SIG-M5 treated with dmso at 0.1 percent for 504 hours (cell line): Measurements from ENCODE around the gene NABP1.
A peak's percentile ranks its signal among the peaks of the same experiment; 100 is the strongest.

Experiments used
- DNase-seq: peaks from one replicate; lab custom pipeline; 2025; ENCODE audit not compliant: unreplicated experiment; lab: John Stamatoyannopoulos, UW

The NABP1 gene

DNA sequence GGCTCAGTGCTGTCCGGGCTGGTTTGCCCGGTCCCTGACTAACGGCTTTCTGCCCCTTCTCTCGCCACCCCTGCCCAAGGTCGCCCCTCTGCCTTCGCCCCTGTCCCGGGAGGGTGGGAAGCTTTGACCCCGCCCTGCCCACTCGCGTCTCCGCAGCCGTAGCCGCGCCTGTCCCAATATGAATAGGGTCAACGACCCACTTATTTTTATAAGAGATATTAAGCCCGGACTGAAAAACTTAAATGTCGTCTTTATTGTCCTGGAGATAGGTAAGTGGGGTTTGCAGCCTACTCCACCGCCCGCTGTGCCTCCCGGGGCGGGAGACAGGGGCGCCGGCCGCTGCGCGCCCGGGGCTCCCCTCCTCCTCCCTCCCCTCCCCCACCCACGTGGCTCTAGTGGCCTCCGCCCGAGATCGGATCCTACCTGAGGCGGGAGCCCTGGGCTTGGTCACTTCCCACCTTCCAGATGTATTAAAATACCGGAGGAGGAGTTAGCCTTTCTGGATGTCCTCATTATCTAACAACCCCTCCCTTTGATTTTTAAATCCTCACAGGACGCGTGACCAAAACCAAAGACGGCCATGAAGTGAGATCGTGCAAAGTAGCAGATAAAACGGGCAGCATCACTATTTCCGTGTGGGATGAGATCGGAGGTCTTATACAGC is 633 bp downstream of the NABP1 start:
- DNase-seq, result peak; percentile 40

DNA sequence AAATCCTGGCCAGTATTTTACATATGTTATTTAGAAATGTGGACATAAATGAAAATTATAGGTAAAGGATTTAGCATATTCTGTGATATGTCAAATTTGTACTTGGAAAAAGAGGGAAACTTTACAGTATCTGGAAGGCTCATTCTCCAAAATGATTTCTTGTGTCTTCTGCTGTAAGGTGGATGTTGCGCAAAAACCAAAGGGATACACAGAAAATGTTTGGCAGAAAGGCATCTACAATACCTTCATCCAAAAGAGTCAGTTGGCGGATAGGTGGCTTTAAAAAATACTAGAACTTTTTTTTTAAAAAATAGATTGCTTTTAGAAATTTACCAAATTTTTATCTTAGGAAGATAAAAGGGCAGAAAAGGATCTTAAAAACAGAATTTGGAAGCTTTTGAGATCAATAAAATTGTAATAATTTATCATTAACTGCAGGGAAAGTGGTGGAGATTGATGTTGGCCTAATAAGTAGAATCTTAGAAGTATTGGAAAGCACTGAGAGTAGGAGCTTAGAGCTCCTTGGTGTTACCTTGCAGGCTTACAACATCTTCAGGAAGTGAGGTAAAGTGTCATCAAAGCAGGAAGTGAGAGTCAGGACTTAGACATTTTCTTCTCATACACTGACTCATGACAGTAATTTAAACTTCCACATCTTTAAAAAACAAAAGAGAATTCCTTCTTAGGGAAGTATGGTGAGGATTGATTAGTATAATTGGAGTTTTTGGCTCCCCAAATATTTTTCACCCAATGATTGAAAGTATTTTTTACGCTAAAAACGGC is 2.1 kb downstream of the NABP1 start:
- DNase-seq, result peak; percentile 88

DNA sequence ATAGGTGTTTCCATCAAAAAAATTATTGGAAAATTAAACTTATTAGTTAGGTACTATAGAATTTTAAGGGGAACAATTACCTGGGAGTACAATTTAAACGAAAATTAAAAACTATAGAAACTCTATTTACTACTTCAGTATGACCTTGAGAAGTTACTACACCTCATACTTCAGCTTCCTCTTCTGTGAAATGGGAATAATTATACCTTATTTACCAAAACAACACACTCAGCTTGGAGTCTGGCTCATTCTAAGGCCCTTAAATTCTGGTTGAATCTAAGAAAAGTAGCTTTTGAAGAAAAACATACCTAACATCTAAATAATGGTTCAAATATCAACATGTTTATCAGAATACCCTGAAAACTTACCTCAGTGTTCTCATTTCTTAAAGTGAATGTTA is 2.7 kb downstream of the NABP1 start:
- DNase-seq, result no peak

DNA sequence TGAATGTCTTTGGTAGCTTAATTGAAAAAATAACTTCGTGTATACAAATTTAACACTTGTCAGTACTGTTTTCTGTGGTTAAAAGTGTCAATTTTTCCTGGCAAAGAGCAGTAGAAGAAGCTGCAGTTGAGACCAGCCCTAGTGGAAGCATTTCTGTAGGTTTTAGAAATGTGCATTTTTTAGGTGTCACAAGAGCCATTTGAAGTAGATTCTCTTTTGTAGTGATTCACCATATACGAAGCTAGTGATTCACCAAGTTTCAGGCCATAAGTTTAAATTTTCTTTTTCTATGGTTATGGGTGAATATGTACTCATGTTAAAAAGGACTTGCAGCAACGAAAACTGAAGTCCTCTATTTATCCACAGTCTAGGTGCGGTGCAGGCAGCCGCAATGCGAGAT is 4.2 kb downstream of the NABP1 start:
- no peak for DNase-seq

DNA sequence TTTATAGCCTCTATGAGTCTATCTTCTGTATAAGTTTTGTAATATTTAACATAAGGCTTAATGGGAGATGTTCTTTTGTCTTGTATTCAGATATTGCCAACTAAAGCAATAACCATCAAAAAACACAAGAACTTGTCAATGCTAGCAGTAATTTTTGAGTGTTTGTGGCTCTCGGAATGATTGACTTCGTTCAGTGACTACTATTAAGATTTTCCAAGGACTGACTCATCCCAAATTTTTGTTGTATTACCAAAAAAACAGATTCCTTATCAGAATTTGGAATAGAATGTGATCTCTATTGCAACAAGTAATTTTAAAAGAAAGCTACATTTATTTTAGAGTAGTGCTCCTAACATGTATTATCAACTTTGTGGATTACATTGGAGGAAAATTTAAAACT is 8.1 kb downstream of the NABP1 start:
- DNase-seq, result no peak

DNA sequence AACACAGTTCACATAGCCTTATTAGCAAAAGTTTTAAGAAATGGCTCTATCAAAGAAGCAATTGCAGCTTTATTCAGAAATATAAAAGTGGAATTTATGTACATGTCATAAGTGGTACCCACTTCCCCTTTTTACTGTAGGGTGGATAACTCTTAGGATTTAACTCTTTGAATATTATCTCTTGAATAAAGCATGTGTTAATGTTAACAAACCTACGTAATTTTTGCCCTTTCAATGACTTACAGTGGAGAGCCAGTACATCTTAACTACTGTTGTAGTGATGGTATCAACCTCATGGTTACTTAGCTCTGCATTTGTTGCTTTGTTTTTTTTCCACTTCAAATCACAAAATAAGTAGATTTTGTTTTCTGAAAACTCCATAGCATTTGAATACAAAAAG is 8.8 kb downstream of the NABP1 start:
- DNase-seq, result peak; percentile 11

DNA sequence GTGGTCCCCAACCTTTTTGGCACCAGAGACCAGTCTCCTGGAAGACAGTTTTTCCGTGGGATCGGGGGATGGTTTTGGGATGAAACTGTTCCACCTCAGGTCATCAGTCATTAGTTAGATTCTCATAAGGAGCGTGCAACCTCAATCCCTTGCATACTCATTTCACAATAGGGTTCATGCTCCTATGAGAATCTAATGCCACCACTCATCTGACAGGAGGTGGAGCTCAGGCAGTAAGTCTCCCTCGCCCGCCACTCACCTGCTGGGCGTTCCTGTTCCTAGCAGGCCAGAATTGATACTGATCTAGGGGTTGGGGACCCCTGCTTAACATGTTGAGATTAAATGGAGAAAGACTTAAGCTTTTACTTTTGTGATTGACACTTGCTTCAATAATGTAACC is 9.9 kb downstream of the NABP1 start:
- no peak for DNase-seq

DNA sequence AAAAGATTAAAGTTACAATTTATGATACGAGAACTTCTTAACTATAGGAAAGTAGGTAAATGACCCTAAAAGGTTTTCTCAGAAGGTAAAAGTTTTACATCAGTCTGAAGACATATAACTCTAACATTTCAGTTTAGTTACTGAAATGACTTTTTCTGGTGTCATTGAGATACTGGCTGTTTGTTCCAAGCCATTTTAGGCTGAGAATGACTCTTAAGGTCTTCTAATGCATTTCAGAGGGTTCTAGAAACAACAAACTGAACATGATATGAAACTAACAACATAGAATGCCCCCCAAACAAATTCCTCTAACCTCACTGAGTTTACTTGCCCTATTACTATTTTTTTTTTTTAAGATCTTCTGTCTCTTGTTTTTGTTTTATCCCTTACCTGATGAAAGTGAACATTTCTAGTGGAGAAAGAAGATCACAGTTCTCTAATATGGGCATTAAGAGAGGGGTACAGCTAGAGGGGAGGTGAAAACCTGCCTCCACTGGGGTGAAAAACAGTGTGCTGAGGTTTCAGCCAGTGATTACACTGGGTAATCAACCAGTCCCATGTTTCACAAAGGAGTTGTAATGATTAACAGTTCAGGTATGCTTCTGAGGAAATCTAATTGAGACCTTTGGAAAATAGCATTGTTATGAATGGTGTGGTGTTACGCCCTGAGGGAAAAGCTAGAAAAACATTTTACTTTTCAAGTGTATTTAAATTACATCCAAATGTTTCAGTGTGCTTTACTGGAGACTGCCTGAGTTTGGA is 11.2 kb downstream of the NABP1 start:
- no peak for DNase-seq

DNA sequence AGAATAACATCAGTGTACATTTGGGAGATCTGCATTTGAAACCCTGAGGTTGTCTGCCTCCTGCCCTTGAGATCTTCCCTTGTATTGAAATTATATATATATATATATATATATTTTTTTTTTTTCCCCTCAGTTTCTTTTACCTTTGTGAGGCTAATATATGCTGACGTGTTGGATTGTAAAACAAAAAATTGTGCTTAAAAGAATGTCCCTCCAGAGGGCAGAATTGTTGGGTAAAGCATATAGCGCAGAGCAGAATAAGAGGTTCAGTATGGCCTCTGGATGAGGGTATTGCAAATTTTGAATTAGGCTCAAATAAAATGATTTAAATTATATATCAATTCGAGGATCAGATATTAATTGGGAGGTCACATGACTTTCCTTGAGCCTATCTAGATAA is 12.4 kb downstream of the NABP1 start:
- DNase-seq, result peak; percentile 21

DNA sequence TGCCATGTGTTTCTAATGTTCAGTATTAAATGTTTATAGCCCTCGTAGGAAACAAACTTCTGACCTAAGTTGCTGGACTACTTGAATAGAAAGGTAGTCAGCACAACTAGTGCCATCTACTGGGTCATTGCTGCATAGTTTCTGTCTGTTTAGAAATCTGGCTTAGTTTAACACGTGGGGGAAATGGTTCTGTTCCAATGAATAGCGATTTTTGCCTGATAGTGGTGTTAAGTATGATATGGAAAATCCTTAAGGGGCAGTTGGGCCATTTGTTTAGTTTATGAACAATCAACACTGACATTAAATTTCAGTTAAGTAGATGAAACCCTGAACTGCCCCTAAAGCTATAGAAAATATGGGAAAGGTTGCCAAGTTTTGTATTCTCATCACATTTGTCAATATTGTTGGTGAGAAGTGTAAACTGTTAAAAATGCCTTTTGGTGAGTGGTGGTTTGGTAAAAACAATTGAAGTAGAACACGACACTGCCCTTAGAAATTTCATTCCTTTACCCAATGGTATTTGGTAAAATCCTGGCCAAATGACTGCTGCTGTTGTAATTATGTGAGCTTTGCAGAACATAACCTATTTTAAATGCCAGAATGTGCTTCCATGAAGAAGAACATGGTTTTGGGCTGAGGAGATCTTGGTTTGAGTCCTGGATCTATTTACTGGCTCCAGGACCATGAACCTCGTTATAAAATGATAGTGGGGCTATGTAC is 13.2 kb downstream of the NABP1 start:
- peak; percentile 72 for DNase-seq

DNA sequence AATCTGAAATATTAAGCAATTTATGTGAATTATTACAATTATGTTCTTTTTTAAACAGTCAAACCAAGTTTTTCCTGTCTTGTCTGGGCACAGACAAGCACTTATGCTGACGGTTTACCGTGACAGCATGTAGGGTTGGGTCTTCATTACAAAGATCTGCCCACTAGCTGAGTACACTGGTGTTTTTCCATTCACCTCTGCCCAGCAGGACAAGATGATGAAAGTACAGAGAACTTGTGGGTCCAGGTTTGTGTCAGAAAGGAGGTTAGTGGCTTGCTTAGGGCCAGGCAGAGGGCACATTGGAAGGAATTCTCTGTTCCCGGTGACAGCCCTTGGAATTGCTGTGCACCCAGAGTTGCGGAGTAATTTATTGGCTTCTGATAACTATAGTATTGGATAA is 14.0 kb downstream of the NABP1 start:
- no peak for DNase-seq

DNA sequence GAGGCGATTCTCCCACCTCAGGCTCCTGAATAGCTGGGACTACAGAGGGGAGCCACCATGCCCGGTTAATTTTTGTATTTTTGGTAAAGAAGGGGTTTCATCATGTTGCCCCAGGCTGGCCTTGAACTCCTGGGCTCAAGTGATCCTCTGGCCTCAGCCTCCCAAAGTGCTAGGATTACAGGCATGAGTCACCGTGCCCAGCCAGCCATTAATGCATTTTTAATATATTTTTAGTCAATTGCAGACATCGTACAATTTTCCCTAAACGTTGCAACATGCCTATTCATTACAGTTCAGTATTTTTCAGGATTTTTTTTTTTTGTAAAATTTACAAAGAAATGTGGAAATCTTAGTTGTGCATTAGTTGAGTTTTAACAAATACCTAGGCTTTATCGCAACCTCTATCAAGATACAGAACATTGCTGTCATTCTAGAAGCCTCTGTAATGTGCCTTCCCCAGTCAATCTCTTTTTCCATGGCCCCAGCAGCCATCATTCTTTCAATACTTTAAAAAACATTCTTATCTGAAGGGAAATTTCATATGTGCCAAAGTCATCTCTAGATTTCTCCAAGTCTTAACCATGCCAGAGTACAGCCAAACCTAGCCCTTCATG is 14.7 kb downstream of the NABP1 start:
- no peak for DNase-seq

DNA sequence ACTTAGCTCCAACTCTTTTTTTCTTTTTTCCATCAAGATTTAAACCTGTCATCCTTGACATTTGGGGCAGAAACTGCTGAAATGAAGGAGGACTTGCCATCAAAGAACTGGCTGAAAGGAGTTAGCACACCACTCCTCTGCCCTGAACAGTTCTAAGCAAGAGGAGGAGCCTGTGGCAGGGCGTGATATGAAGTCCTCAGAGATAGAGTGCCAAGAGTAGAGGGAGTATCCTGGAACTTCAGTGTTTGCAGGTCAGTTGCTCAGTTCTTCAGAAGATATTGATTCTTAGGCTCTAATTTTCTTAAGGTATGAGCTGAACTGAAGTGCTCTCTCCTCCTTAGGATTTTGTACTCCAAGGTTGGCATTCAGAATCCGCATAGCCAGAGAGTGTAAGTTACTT is 15.2 kb downstream of the NABP1 start:
- no peak for DNase-seq

DNA sequence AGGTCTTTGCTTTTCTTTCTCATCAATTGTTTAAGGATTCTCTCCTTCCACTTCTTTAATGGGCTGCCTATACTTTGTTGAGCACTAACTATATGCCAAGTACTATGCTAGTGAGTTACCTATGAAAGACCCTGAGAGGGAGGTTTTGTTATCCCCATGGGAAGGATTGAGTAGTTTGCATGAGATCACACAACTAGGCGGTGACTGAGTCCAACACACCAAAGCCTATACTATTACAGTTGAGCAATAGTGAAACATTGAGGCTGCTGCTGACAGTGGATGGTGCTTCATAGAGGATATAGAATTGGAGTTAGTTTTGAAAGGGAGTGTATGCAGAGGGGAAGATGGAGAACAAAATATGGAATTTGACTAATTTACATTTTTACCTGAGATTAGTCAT is 15.8 kb downstream of the NABP1 start:
- no peak for DNase-seq

DNA sequence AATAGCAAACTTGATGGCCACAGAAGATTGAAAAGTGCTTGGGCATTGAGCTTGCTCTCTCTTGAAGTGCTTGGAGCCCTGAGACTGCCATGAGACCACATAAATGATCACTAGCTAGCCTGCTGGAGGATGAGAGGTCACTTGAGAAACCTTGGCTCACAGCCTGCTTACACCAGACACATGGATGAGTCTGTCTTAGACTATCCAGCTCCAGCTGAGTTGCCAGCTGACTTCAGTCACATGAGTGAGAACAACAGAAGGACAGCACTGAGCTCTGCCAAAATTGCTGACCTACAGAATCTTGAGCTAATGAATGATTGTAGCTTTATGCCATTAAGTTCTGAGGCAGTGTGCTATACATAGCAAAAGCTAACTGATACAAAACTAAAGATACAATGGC is 18.1 kb downstream of the NABP1 start:
- DNase-seq, result no peak

DNA sequence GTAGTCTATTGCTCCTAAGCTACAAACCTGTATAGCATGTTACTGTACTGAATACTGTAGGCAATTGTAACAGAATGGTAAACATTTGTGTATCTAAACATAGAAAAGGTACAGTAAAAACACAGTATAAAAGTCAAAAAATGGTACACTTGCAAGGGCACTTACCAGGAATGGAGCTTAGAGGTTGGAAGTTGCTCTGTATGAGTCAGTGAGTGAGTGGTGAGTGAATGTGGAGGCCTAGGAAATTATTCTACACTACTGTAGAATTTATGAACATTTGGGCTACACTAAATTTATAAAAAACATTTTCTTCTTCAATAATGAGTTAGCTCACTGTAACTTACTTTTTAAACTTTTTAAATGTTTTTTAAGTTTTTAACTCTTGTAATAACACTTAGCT is 19.0 kb downstream of the NABP1 start:
- no peak for DNase-seq

DNA sequence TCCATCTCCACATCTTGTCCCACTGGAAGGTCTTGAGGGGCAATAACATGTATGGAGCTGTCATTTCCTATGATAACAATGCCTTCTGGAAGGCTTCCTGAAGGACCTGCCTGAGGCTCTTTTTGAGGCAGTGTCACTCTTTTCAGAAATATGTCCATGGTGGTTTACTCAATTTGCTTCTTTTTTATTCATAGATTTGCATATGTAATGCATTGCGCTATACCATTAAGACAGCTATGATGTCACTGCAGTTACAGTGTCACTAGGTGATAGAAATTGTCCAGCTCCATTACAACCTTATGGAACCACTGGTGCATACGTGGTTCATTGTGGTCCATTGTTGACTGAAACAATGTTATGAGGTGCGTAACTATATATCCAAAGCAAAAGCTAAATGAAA is 19.9 kb downstream of the NABP1 start:
- no peak for DNase-seq

DNA sequence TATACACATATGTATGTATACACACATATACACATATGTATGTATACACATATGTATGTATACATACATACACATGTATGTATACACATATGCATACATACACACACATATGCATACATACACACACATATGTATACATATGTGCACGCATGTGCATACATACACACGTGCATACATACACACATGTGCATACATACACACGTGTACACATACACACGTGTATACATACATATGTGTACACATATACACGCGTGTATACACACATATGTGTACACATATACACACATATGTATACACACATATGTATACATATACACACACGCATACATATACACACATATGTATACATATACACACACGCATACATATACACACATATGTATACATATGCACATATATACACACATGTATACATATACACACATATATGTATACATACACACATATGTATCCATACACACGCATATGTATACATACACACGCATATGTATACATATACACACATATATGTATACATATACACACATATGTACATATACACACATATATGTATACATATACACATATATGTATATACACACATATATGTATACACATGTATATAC is 21.5 kb downstream of the NABP1 start:
- DNase-seq, result no peak

DNA sequence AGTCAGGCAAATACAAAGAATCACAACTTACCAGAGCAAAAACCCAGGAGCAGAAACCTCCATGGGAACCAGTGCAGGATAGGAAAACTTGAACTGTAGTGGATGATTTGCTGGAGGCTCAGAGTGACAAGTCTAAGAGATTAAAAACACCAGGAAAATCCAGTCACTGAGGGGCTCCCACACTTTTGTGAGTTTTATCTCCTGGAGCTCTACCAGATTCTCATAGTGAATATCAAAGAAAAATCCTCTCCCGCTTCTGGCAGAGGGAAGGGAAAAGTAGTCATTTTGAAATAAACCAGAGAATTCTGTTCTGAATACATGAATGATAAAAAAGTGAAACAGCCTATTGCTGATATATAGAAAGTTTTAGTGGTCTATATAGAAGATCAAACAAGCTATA is 23.1 kb downstream of the NABP1 start:
- no peak for DNase-seq

DNA sequence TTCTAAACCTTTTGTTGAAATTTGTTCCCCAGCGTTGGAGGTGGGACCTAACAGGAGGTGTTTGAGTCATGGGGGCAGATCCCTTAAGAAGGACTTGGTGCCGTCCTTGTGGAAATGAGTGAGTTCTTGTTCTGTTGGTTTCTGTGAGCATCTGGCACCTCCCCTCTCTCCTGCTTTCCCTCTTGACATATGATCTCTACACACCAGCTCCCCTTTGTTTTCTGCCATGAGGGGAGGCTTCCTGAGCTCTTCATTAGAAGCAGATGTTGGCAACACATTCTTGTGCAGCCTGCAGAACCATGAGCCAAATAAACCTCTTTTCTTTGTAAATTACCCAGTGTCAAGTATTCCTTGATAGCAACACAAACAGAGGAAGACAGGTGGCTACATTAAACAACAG is 23.8 kb downstream of the NABP1 start:
- DNase-seq, result no peak
